ENCODE results near the gene COMMD6.

The COMMD6 gene

GRCh38 chr13:75489502-75490263, 48.0 kb downstream of the COMMD6 start:
- TF ChIP-seq CTCF (IDR thresholded peaks at IDR 0.05; ENCODE audit: control extremely low read depth, extremely low read depth, low read depth, missing control alignments): no peak
- DNase-seq (ENCODE audit: extremely low spot score): peak; percentile 35
- POLR2A ChIA-PET: no interaction called here
- CTCF ChIA-PET: interaction anchor here (1.0 to 1.4 kb wide), 3 partner anchors 13 to 117 kb away, joined by 3 read pairs; no protein-coding TSS in a partner anchor

GRCh38 chr13:75486146-75487062, 51.2 kb downstream of the COMMD6 start:
- no peak for TF ChIP-seq CTCF (IDR thresholded peaks at IDR 0.05; ENCODE audit: control extremely low read depth, extremely low read depth, low read depth, missing control alignments)
- CTCF ChIA-PET: interaction anchor here (0.7 to 7.1 kb wide), 8 partner anchors 9 to 120 kb away, joined by 3 to 59 read pairs (median 4); no protein-coding TSS in a partner anchor
- POLR2A ChIA-PET: interaction anchor here (0.9 kb wide), 1 partner anchor 9 kb away, joined by 3 read pairs; no protein-coding TSS in a partner anchor

DNA sequence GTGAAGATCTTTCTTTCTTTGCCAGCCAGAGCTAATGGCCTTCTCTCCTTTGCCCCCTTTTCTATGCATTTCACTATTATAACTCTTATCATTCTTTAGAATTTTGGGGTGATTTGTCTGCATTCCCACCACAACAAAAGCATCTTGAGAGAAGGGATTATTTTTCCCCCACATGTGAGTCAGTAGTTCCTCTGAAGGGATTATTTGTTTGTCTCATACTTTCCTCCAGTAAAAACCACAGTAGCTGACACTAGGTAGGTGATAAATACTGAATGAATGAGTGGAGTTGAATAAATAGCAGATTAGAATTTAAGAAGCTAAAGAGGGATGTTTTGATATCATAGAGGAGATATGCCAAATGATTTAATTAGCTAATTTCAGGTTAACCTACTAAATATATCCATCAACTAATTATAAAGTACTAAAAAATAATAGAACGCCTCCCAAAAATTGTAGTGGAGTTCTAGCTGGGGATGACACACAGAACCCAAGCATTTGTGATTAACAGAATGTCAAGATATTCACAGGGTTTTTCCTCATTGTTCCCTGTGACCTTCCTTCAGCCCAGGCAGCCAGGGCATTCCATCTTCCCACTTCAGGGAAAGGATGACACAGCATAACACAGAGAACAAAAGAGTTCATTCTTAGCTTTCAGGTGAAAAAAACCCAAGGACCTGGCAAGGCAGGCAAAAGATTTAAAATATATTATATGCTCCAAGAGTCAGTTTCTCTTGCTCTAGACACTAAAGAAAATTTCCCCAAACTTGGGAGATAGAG, 52.2 kb downstream of the COMMD6 start:
- CTCF ChIA-PET: interaction anchor here (0.6 to 7.1 kb wide), 8 partner anchors 10 to 113 kb away, joined by 3 to 59 read pairs (median 3); no protein-coding TSS in a partner anchor
- no peak for TF ChIP-seq CTCF (IDR thresholded peaks at IDR 0.05; ENCODE audit: control extremely low read depth, extremely low read depth, low read depth, missing control alignments)
- DNase-seq (ENCODE audit: extremely low spot score): no peak
- POLR2A ChIA-PET: no interaction called here

More at GRCh38 chr13:75486146-75487062, 51.2 kb downstream of the COMMD6 start:
- DNase-seq (ENCODE audit: extremely low spot score): no peak

DNA sequence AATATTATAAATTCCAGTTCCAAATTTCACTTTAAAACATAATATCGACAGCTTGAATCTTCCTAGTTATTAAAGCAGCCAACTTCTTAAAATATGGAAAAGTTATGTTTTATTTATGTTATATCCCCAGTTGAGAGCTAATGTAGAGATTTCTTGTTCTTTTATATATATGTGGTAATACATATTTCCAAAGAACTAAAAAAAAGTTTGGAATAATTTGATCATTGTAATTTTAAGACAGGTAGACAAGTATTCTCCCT, 54.9 kb downstream of the COMMD6 start:
- CTCF ChIA-PET: interaction anchor here (0.7 to 7.1 kb wide), 29 partner anchors 10 to 193 kb away, joined by 3 to 59 read pairs (median 5); partner anchors contain the start of gene UCHL3
- DNase-seq (ENCODE audit: extremely low spot score): no peak
- no peak for TF ChIP-seq CTCF (IDR thresholded peaks at IDR 0.05; ENCODE audit: control extremely low read depth, extremely low read depth, low read depth, missing control alignments)
- POLR2A ChIA-PET: no interaction called here

GRCh38 chr13:75482070-75482819, 55.4 kb downstream of the COMMD6 start, which contains the start of gene TBC1D4:
TBC1D4 (minus strand) TSS chr13:75482169; CDS start chr13:75481767, 402 bp downstream.
- ChIA-PET CTCF (interaction anchor here (0.6 to 7.1 kb wide), 50 partner anchors 9 to 568 kb away, joined by 3 to 59 read pairs (median 4); partner anchors contain the start of gene UCHL3), POLR2A (no interaction called here)
- peak; percentile 82 for DNase-seq (ENCODE audit: extremely low spot score)
- TF ChIP-seq CTCF (IDR thresholded peaks at IDR 0.05; ENCODE audit: control extremely low read depth, extremely low read depth, low read depth, missing control alignments): peak; percentile 77
